Fibroblast of lung (primary cell): Measurements from ENCODE around the gene NEK1.

Experiments used
- CTCF ChIP-seq, 2 donors: IDR thresholded peaks in 1 of 2; conservative IDR thresholded peaks in 1 of 2; 1 replicate in 1 of 2; 2 replicates in 1 of 2; pipeline ENCODE4 v1.5.1; 2011 to 2012; ENCODE audit warnings: low read length in 2 of 2, control low read depth in 1 of 2, inconsistent platforms in 1 of 2, low read depth in 1 of 2, mild to moderate bottlenecking in 1 of 2
- EZH2 ChIP-seq: IDR thresholded peaks from 2 replicates; pipeline ENCODE4 v1.5.1; 2012; ENCODE audit warnings: low read length, control low read depth, mild to moderate bottlenecking; ENCODE audit errors: missing control alignments

- TF ChIP-seq CTCF (conservative IDR thresholded peaks at IDR 0.05 in 1 of 2, IDR thresholded peaks at IDR 0.05 in 1 of 2; ENCODE audit: low read depth in 1 of 2, low read length in 2 of 2), result no peak
- no peak for TF ChIP-seq EZH2
Measured at GRCh38 chr4:169632896-169633295, 20.5 kb upstream of the NEK1 start.
